ENCODE measurements around the gene CACNA2D2.

CACNA2D2 gene

DNA sequence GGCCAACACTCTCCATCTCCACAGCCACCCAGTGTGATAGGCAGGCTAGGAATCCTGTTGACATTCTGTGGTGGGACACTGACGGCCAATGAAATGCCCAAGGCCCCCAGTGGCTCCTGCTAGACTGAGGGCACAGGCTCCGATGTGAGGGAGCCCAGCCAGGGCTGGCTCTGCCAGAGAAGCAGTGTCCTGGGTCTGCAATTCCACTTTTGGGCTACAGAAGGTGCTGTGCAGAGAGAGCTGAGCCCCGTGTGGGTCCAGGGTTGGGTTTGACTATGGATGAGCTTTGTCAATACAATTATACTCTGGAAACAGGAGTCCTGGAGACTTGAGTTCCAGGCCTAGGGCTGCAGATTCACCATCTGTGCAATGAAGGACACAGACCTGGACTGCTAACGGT, 88.4 kb downstream of the CACNA2D2 start:
- no peak overlapping the region for H3K27ac ChIP-seq
- TF ChIP-seq, protein P1, sequence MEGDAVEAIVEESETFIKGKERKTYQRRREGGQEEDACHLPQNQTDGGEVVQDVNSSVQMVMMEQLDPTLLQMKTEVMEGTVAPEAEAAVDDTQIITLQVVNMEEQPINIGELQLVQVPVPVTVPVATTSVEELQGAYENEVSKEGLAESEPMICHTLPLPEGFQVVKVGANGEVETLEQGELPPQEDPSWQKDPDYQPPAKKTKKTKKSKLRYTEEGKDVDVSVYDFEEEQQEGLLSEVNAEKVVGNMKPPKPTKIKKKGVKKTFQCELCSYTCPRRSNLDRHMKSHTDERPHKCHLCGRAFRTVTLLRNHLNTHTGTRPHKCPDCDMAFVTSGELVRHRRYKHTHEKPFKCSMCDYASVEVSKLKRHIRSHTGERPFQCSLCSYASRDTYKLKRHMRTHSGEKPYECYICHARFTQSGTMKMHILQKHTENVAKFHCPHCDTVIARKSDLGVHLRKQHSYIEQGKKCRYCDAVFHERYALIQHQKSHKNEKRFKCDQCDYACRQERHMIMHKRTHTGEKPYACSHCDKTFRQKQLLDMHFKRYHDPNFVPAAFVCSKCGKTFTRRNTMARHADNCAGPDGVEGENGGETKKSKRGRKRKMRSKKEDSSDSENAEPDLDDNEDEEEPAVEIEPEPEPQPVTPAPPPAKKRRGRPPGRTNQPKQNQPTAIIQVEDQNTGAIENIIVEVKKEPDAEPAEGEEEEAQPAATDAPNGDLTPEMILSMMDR (conservative IDR thresholded peaks at IDR 0.05) = no peak
- no peak for TF ChIP-seq ZFX (IDR thresholded peaks at IDR 0.05)

DNA sequence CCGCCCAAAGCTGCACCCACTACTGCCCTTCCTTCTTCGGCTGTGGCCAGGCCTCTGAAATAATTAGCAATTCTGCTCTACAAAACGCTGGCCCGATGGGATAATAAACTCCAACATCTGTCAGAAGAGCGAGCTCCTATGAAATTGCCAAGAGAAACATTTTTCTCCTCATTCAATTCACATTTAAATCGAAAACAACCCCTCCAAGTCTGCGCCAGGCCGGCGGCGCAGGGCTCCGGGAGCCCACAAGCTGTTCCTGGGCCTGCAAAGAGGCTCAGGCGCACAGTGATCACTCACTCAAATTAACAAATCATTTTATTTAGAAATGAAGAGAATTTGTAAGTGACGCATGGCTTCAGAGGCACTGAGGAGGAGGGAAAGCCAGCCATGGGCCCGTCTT, 88.8 kb downstream of the CACNA2D2 start:
- no peak overlapping the region for H3K27ac ChIP-seq
- no peak for TF ChIP-seq ZFX (IDR thresholded peaks at IDR 0.05)
- TF ChIP-seq, protein P1 (conservative IDR thresholded peaks at IDR 0.05) = no peak

DNA sequence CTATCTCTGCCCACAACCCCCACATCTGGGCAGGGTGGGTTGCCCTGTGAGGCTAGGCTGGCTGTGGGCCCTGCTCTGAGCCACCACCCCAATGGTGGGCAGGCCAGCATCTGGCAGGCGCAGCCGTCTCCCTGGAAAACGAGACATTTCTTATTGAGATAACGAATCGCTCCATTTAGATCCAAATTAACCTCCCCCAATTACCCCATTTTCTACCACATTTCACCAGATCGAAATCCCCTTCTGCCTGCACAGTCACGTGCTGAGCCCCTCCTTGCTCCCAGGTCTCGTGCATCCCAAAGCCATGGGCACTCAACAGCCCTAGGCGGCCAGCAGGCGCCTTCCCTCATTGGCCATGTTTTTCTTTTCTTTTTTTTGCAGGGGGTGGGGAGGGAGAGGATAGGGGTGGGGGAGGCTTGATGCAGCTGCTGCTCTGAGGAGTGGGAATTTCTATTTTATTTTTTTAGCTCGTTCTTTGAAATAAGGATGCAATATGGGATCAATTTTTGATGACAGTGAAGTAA, 91.1 kb downstream of the CACNA2D2 start:
- TF ChIP-seq, protein P1 (conservative IDR thresholded peaks at IDR 0.05) = no peak
- no peak for TF ChIP-seq ZFX (IDR thresholded peaks at IDR 0.05)
- no peak overlapping the region for H3K27ac ChIP-seq

DNA sequence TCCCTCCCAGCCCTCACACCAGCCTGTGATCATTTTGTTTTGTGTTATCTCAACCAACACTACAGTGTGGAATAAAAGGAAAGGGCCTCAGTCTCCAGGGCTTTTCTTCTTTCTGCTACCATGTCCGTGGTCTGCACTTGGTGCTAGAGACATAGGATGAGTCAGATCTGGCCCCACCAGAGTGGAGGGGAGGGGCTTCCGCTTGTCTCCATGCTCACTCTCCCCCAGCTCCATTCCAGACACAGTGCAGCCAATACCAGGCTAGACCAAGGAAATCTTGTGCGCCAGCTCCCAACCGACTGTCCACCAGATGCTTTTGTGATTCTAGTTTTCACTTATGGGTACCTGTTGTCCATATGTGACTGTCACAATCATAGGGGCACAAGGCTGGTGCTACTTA, 92.2 kb downstream of the CACNA2D2 start:
- TF ChIP-seq, protein P1 (conservative IDR thresholded peaks at IDR 0.05) = no peak
- TF ChIP-seq ZFX (IDR thresholded peaks at IDR 0.05) = no peak
- no peak overlapping the region for H3K27ac ChIP-seq

DNA sequence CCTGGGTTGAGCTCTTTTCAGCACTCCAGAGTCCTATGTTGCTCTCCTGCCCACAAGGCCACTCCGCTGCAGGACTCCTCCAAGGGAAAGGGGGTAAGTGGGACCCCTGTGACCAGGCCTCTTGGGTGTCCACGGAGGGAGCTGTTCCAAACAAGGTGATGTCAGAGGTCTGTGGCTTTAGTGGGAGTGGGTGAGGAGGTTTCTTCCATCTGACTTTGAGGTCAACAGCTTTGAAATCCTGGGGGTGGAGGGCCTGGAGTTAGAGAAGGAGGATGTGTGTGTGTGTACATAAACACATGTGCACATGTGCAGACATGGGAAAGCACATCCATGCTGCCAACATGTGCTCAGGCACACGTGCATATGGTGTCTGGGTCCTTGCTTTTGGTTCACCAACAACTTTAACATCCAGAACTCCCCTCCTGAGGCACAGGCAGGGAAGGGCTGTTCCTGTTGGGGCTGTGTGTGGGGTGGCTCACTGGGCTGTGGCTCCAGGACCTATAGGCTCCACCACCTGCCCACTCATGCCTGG, 92.8 kb downstream of the CACNA2D2 start:
- TF ChIP-seq, protein P1 (conservative IDR thresholded peaks at IDR 0.05) = no peak
- no peak for TF ChIP-seq ZFX (IDR thresholded peaks at IDR 0.05)
- H3K27ac ChIP-seq = no peak overlapping the region

DNA sequence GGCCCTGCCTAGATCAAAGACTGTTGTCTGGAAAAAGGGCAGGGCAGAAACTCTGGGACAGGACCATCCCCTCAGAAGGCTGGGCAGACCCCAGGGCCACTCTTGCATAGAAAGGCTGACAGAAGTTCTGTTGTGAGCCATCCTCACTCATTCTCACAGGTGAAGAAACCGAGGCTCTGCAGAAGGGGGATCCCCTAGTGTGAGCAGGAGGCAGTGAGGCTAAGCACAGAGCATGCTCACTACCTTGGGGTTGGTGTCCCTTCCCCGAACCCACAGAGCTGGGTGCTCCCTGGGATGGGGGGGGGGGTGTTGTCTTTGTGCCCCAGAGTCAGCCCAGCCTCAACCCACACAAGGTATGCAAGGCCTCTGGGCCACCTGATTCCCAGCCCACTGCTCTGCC, 93.2 kb downstream of the CACNA2D2 start:
- TF ChIP-seq ZFX (IDR thresholded peaks at IDR 0.05) = no peak
- TF ChIP-seq, protein P1 (conservative IDR thresholded peaks at IDR 0.05) = no peak
- H3K27ac ChIP-seq = no peak overlapping the region

DNA sequence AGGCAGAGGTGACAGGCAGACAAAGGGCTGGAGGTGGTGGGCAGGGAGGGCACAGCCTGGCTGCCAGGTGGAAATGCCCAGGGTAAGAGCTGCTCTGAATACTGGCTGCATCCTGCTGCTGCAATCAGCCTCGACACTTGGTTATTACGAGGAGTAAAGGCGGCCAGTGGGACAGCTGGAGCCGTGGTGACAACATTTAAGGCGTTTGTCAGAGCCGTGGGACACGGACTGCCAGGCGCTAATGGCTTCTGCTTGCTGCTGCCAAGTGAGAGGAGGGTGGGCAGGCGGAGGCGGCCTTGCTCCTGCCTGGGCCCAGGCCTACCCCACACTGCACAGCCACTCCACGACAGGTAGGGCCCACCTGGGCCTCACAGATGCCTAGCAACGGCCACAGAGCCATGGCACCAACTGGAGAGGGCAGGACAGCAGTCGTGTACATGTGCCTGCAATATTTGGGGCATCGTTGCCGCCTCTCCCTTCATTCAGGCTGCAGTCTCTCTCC, 94.9 kb downstream of the CACNA2D2 start:
- H3K27ac ChIP-seq = no peak overlapping the region
- TF ChIP-seq ZFX (IDR thresholded peaks at IDR 0.05) = no peak
- TF ChIP-seq, protein P1 (conservative IDR thresholded peaks at IDR 0.05) = no peak
